GM19043 (cell line): ENCODE measurements around the gene WDR27.
"Not testable (repeated sequence)": the region's sequence is repeated elsewhere in the genome, so short reads cannot be mapped to it uniquely, and the experiment has no call there.

Experiments
- ATAC-seq: cut with Tn5 transposase; IDR thresholded peaks from one replicate; pipeline ENCODE4 v1.9.1; 2021; ENCODE audit warnings: low read depth; ENCODE audit not compliant: unreplicated experiment

Gene WDR27

DNA sequence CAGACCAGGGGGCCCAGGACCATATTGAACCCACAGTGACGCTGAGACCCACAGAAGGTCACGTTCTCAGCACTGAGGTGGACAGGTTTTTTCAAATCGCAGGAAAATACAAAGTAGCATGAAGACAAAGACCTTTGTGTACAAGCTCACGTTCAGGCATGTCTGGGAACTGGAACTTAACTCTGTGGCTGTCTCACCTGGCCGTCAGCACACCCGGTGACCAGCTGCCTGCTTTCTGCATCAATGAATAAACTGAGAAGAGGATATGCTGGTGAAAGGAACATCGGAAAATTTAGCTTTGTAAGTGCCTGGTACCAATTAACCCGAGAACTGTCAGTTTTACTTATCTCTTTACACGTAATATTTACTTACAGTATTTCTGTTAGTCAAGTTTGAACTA, 36.5 kb downstream of the WDR27 start:
- ATAC-seq: no peak

DNA sequence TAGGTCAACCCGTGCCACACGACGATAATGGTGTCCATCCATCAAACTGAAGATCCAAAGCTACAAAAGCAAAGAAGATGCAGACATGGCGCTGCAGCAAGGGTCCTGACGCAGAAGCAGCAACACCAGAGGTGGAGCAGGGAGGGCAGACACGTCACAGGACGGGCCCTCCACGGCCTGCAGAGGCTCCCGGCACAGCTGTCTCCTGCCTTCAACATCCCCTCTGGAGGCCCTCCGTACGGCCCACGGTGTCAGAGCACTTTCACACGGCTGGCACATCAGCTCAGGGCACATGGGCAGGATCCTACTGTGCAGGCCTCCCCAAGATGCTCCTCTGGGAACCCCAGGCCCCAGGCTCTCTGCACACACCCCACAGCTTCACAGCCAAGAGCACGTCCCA, 37.6 kb downstream of the WDR27 start:
- ATAC-seq: no peak

DNA sequence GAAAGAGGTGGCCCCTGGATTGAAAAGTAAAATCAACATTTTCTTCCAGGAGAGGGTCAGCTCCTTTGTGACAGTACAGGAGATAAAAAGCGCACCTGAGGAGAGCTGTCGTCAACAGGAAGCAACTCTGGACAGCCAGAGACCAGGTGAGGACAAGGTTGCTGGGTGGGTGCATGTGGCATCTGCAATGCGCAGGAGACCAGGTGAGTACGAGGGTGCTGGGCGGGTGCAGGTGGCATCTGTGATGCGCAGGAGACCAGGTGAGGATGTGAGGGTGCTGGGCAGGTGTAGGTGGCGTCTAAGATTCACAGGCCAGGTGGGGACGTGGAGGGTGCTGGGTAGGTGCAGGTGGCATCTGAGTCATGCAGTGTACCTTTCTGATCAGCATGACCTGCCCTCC, 38.4 kb downstream of the WDR27 start:
- ATAC-seq: no peak

DNA sequence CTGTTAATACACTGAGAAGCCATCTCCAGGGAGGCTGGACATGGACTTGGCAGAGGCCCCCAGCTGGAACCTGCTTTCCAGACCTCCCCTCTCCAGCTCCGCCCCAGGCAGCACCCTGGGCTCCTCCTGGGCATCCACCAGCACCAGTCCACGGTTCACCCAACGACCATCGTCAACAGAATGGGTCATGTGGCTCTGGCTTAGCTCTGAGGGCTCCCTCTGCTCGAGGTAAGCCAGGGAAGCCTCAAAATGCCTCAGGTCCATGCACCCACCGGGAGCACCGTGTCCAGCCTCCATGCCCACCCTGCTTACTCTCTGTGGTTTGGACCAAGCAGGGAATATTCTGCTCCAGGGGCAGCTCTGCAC, 40.5 kb downstream of the WDR27 start:
- ATAC-seq: no peak

DNA sequence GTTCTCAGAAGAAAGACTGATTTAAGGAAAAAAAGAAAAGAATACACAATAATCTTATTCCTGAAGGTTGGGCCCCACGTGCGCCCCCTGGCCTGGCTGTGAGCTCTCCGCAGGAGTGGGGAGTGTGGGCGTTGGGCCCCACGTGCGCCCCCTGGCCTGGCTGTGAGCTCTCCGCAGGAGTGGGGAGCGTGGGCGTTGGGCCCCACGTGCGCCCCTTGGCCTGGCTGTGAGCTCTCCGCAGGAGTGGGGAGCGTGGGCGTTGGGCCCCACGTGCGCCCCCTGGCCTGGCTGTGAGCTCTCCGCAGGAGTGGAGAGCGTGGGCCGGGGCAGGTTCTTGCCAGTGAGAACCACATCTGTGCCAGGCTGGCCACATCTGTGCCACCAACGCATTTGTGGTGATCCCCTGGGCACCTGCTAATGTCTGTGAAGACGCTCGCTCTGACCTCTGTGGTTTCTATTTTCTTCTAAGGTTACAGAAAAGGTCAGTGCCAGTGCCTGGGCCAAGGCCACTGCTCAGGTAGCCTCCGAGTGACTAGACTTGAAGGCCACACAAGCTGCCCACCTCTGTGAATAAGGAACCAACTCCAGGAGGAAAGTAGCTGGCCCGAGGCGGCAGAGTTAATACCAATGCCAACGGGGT, 41.0 kb downstream of the WDR27 start:
- ATAC-seq: no peak

DNA sequence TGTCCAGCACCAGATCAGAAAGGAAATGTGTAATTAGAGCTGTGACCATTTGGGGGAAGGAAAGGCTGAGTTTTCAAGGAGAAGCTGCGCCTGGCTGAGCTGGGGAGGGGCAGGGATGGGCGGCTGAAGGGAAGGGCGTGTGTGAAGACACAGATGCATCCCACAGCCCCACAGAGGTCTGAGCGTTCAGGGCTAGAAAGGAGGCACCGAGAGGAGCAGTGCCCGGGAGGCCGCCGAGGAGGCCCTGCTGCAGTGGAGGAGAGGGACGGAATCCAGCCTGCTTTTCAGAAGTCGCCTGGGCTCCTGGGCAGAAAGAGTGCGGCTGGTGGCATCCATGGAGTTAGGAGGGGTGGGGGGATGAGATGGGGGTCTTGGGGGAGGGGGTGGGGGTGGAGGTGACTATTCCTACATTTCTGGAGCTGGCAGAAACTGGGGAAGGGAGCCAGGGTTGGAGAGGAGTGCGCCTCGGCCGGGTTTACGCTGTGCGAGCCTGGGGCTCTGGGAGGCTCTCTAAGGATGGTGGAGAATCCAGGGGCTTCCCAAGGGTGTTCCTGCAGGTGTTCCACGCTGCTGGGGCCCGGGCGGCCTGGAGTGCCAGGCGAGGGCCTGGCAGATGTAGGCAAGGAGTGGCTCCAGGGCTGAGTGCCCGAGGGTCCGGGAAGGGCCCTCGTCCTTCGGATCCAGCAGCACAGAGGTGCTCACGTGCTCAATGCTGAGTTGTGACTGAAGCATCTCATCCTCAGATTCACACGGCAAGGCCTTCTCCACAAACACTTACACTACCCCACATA, 41.8 kb downstream of the WDR27 start:
- no peak for ATAC-seq

DNA sequence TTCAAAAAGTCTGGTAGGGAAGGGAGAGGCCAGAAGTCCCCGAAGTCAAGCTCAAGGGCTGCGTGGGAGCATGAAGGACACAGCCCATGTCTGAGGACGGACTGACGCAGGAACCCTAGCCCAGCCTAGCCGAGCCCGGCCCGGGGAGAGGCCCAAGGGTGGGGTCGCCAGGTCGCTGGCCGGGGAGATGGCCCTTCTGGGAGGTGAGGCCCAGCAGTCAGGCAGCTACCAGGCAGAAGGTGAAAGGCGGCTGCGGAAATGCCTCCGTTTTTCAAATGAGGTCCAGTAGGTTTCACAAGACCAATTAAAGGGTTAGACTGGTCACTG, 44.6 kb downstream of the WDR27 start:
- ATAC-seq: no peak

DNA sequence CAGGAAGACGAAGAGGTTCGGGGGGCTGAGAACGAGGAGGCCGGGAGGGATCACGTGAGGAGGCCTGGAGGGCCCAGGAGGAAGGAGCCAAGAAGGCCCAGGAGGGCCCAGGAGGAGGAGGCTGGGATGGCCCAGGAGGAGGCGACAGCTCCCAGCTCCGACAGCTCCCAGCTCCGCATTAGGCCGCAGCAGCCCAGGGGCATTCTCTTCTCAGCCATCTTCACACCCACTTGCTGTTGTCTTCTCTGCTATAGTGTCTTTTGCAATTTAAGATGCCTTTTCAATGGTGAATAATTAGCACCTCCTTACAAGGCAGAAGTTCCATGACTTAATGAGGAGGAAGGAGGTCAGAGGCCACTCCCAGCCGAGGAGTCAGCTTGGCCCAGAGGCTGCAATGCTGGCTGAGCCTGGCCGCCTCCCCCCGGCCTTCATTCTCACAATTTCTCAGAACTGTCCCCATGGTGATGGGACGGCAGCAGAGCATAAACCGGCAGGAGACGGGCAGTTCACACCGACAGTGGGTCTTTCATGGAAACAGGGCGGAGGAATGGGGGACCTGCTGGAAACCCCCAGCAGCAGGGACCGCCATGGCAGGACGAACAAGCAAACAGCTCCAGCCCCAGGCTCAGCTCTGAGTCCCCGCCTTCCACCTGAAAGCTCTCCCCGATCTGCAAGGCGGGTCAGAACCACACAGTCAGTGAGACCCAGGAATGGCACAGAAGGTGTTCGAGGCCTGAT, 45.1 kb downstream of the WDR27 start:
- no peak for ATAC-seq

DNA sequence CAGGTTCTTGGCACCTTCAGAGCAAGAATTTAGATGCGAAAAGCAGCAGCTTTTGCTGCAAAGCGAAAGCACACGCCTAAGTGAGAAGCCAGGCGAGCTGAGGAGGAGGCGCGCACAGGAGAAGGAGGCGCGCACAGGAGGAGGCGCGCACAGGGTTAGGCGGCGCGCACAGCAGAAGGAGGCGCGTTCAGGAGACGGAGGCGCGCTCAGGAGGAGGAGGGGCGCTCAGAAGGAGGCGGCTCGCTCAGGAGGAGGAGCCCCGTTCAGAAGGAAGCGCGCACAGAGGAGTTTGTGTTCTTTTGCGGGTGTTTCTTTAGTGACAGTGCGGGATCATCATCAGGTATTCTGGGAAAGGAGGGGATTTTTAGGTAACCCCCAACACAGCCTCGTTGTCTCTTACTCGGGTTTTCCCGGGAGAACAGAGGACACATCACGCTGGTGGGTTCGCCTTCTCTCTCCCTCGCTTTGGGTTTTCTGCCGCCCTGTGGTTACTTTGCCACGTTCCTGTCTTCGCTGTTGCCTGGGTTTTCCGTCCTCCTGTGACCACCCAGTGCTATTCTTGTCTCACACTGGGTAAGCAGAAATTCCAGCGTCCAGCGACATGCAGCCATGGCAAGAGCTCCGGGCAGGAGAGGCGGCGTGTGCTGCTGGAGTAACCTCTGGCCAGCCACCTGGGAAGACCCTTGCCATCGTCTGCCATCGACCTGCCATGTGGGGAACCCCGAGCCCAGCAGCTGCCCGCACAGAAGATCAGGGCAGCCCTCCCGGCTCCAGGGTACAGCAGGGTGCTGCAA, 47.0 kb downstream of the WDR27 start:
- no peak for ATAC-seq

DNA sequence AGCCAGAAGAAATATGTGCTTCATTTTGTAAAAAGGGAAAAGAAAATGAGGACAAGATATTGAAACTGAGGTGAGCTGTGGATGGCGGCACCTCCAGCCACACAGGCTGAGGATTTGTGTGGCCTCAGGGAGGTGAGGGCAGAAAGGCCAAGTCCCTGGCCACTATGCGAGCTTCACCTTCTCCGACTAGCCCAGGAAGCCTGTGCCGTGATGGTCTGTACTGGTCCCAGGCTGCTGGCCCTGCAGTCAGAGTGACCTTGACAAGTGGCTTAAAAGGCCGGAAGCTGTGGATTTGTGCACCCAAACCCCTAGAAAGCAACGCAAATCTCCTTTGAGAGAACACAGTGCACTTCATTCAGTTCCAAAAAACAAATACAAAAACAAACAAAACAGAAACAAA, 48.1 kb downstream of the WDR27 start:
- ATAC-seq: no peak

DNA sequence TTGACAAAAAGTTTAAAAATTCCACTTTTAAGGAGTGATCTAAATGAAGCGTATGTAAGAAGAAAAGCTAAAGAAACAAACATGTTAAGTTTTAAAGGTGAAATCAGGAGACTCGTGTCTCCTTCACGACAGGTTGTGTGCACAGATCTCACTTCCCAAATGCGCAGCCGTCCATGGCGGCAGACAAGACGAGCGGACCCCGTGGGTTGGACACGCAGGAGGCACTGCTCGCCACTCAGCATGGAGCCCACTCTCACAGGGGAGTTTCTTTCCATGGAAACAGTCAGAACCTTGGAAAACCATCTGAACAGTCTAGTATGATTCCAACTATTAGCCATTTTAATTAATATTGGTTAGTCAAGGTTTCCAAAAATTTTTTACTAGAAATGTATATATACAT, 48.9 kb downstream of the WDR27 start:
- no peak for ATAC-seq

DNA sequence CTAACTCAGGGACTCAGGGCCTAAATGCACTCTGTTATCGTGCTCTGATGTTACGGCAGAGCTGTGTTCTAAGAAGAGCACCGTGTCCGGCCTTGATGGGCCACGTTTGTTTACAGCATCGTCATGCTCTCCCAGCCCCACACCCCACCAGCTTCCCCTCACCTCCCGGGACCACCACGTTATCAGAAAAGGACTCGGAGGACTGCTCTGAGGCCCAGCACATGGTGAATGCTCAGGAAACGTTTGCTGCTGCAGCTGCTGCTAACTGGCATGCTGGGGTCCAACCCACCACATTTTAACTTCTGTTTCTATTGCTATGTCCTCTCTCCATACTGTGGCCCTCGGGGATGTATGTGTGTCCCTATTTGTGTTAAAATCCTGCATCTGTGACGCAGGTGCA, 50.3 kb downstream of the WDR27 start:
- ATAC-seq: no peak

DNA sequence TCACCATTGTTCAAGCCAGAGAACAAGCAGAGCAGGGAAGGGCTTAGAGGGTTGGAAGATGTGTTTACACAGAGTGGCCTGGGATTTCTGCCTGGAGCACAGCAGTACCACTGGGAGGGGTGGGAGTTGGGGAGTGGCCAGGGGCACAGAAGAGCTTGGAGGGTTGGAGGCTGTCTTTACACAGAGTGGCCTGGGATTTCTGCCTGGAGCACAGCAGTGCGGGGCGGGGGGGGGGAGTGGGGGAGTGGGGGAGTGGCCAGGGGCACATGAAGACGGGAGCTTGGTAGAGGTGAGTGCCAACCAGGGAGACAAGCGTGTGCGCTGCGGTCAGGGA, 50.9 kb downstream of the WDR27 start:
- ATAC-seq: no peak

DNA sequence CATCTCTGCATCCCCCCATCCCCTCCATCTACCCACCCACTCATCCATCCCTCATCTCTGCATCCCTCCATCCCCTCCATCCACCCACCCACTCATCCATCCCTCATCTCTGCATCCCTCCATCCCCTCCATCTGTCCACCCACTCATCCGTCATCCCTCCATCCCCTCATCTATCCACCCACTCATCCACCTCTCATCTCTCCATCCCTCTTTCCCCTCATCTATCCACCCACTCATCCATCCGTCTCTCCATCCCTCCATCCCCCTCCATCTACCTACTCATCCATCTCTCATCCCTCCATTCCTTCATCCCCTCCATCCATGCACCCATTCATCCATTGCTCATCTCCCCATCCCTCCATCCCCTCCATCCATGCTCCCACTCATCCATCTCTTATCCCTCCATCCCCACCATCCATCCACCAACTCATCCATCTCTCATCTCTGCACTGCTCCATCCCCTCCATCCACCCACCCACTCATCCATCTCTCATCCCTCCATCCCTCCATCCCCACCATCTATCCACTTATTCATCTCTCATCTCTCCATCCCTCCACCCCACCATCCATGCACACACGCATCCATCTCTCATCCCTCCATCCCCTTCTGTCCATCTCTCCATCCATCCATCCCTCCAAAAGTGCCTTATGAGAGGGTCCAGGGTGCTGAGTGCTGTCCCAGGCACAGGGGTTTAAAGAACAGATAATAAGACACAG, 51.4 kb downstream of the WDR27 start:
- no peak for ATAC-seq

DNA sequence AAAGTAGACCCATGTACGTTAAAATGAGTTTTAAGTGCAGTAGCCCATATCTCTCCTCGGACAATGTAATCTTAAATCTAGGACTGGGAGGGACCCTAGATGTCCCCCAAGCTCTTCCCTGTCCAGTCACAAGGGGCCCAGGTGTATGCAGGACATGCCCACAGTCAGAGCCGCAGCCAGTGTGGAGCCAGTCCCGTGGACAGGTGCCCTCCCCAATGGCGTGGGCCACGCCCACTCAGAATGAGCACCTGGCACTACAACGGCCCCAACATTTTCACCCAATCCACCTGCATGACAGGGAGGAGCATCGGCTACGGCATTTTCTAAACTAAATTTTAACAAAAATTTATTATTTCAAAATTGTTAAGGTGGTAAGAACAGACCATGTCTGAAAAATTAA, 53.2 kb downstream of the WDR27 start:
- ATAC-seq: no peak

DNA sequence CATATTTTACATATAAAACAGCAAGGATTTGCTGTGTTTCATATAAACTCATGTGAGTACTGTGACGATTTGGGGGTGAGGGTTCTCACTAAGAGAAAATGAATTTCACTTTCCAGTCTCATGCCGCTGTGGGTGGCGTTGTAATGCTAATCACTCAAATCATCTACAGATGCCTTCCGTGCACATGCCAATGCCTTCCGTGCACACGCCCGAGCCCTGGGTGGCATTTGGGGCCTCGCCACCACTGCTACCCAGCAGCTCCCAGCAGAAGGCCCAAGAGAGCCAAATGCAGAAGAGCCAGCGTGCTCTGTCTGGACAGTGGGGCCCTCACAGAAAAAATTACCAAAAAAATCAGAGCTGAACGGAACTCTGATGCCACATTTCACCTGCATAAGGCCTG, 53.7 kb downstream of the WDR27 start:
- ATAC-seq: no peak

DNA sequence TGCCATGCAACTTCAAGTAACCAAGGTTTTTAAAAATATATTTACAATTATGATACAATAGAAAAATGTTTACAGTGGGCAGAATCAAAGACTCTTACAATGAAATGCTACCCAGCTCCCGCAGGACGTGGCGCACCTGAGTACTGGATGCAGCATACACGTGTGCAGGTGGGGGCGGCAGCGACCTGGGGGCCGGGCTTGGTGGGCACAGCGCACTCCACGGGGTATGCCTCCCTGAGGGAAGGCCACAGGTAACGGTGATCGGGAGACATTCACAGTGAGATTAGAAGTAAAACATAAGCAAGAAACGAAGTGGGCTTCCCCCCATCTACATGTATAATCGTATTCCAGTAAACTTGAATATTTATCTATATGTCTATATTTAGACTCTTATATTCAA, 54.2 kb downstream of the WDR27 start:
- no peak for ATAC-seq

DNA sequence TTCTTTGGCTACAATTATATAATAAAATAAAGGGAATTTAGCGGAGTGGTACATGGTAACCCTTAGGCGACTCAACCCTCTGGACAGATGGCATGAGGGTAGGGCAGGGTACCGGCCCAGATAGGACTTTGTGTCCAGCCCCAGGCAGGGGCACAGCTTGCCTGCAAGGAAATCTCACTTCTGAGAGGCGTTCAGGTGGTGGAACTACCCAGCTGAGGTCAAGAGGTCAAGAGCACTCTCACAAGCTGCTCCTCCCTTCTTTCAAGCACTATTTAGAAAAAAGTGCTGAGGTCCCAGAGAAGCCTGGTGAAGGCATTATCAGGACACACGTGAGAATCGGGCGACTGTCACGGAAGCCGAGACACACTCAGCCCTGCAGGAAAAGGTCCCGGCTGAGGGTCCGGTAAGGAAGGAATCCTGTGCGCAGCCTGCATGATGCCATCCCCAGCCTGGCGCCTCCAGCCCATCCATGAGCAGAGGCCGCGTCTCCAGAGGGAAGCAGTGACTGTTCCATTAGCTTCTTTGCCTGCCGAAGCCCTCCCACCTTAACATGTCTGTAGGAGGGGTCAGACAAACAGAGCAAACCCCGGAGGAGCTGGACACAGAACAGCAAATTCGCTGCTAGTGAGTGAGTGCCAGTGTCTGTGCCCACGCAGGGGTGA, 54.8 kb downstream of the WDR27 start:
- ATAC-seq: no peak

DNA sequence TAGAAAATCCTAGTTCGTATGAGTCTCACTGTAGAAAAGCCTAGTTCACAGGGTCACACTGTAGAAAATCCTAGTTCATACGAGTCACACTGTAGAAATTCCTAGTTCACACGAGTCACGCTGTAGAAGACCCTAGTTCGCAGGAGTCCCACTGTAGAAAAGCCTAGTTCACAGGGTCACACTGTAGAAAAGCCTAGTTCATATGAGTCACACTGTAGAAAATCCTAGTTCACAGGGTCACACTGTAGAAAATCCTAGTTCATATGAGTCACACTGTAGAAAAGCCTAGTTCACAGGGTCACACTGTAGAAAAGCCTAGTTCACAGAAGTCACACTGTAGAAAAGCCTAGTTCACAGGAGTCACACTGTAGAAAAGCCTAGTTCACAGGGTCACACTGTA, 56.4 kb downstream of the WDR27 start:
- ATAC-seq: not testable (repeated sequence)

DNA sequence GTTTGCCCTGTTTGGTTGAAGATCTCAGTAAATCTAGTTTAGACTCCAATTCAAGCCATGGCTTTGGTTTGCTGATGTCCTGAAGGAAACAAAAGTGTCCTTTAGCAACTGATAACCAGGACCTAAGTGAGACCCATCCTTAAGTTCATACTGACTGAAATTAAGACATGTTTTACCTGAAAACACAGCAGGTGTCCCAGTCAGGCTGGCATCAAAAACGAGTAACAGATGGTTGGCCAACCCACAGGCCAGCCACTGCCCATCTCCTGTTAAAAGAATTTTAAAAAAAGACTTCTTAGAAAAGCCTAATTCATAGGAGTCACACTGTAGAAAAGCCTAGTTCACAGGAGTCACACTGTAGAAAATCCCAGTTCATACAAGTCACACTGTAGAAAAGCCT, 58.3 kb downstream of the WDR27 start:
- ATAC-seq: no peak
